Parathyroid adenoma (tissue), 2 donors: Measurements from ENCODE around the gene MCM3.

Source experiments
- H2AFZ ChIP-seq: fragments of 300-600 bp; sonication (generic); one replicate; pipeline ENCODE4 v1.7.0; 2017; ENCODE audit warnings: antibody characterized with exemption, mild to moderate bottlenecking
- H3K27ac ChIP-seq: fragments of 300-600 bp; sonication (generic); one replicate; pipeline ENCODE4 v1.7.0; 2017
- H3K27me3 ChIP-seq: fragments of 300-600 bp; sonication (generic); one replicate; pipeline ENCODE4 v1.7.0; 2017; ENCODE audit warnings: low read length; ENCODE audit not compliant: control insufficient read depth, insufficient read depth
- H3K36me3 ChIP-seq: fragments of 300-600 bp; sonication (generic); one replicate; pipeline ENCODE4 v1.7.0; 2017; ENCODE audit warnings: low read length; ENCODE audit not compliant: control insufficient read depth, insufficient read depth
- H3K4me1 ChIP-seq: fragments of 300-600 bp; sonication (generic); one replicate; pipeline ENCODE4 v1.7.0; 2017; ENCODE audit warnings: control low read depth
- H3K4me2 ChIP-seq: fragments of 300-600 bp; sonication (generic); one replicate; pipeline ENCODE4 v1.7.0; 2017; ENCODE audit warnings: low read length
- H3K4me3 ChIP-seq: fragments of 300-600 bp; sonication (generic); one replicate; pipeline ENCODE4 v1.7.0; 2017; ENCODE audit warnings: low read depth, low read length
- H3K79me2 ChIP-seq: fragments of 300-600 bp; sonication (generic); one replicate; pipeline ENCODE4 v1.7.0; 2017; ENCODE audit warnings: control low read depth
- H3K9ac ChIP-seq: fragments of 300-600 bp; sonication (generic); one replicate; pipeline ENCODE4 v1.7.0; 2017; ENCODE audit warnings: mild to moderate bottlenecking
- H3K9me3 ChIP-seq: fragments of 300-600 bp; sonication (generic); one replicate; pipeline ENCODE4 v1.7.0; 2017; ENCODE audit warnings: low read length; ENCODE audit not compliant: control insufficient read depth
- TF ChIP-seq, protein P1 (sequence below): fragments of 300-600 bp; sonication (generic); IDR thresholded peaks from one replicate; pipeline ENCODE4 v1.7.0; 2017; ENCODE audit warnings: antibody characterized with exemption, mild to moderate bottlenecking
- donor health status: primary hyperparathyroidism.

MCM3 gene

DNA sequence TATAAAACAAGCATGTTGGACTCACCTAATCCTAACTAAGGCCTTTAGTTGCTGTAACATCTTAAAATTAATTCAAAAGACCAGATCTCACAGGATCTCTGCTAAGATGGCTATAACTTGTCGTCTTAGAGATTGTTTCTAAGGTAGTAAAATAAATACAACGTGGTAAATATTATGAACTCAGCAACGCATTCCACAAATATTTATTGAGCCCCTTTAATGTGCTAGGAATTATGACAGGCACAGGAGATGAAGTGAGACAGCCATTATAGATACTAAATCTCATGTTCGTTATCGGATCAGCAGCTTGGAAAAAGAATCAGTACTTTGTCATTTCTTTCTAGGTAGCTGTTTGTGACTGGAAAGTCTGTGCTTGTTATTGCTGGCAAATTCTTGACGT is 20.9 kb upstream of the MCM3 start:
- H3K36me3 ChIP-seq, result no peaks in the 10 kb centered on the region
- TF ChIP-seq, protein P1, sequence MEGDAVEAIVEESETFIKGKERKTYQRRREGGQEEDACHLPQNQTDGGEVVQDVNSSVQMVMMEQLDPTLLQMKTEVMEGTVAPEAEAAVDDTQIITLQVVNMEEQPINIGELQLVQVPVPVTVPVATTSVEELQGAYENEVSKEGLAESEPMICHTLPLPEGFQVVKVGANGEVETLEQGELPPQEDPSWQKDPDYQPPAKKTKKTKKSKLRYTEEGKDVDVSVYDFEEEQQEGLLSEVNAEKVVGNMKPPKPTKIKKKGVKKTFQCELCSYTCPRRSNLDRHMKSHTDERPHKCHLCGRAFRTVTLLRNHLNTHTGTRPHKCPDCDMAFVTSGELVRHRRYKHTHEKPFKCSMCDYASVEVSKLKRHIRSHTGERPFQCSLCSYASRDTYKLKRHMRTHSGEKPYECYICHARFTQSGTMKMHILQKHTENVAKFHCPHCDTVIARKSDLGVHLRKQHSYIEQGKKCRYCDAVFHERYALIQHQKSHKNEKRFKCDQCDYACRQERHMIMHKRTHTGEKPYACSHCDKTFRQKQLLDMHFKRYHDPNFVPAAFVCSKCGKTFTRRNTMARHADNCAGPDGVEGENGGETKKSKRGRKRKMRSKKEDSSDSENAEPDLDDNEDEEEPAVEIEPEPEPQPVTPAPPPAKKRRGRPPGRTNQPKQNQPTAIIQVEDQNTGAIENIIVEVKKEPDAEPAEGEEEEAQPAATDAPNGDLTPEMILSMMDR, result no peak
- H3K9me3 ChIP-seq, result no peaks in the 10 kb centered on the region
- no peak overlapping the region for H2AFZ ChIP-seq
- no peak overlapping the region for H3K4me2 ChIP-seq
- H3K79me2 ChIP-seq, result no peaks in the 10 kb centered on the region
- no peak overlapping the region for H3K4me3 ChIP-seq
- no peaks in the 10 kb centered on the region for H3K27me3 ChIP-seq
- no peaks in the 10 kb centered on the region for H3K4me1 ChIP-seq
- H3K9ac ChIP-seq, result no peak overlapping the region
- H3K27ac ChIP-seq, result no peak overlapping the region

DNA sequence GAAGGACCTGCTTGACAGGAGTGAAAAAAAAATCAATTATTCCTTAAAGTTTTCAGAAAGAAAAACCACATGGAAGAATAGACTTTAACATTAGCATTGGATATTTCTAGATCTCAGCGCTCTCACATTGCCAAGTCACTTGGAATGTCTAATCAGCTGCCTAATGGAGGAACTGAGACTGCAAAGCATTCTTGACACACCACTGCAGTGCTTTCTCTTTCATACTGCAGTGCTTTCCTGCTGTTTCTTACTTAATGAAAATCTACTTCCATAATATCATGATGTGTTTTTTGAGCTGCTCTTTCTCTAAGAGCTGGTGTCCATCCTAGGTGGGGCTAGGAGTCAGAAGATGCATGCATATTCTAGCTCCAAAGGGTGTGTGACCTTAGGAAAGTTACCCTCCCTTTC is 20.4 kb upstream of the MCM3 start:
- no peaks in the 10 kb centered on the region for H3K36me3 ChIP-seq
- H2AFZ ChIP-seq, result no peak overlapping the region
- H3K4me3 ChIP-seq, result no peak overlapping the region
- TF ChIP-seq, protein P1, result no peak
- H3K4me2 ChIP-seq, result no peak overlapping the region
- no peaks in the 10 kb centered on the region for H3K27me3 ChIP-seq
- H3K9ac ChIP-seq, result no peak overlapping the region
- H3K4me1 ChIP-seq, result no peaks in the 10 kb centered on the region
- no peak overlapping the region for H3K27ac ChIP-seq
- no peaks in the 10 kb centered on the region for H3K9me3 ChIP-seq
- H3K79me2 ChIP-seq, result no peaks in the 10 kb centered on the region

DNA sequence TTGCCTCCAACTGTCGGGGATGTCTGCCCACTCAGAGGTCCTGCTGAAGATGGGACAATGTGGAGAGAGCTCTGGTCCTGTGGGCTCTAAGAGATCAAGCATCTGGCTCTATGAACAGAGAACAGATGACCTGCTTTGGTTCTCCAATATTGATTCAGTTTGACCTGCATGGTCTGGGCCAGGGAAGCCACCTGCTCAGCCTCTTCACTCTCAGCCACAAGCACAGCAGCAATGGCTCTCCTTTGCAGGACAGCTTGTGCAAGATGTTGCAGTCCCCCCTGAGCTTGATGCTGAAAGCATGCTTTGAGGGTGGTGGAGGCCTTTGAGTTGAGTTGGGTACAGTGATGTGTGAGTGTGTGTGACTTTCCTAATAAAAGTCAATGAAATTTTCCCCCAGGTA is 18.6 kb upstream of the MCM3 start:
- Histone ChIP-seq H3K4me2 (no peak overlapping the region), H3K36me3 (no peaks in the 10 kb centered on the region), H3K4me1 (no peaks in the 10 kb centered on the region), H3K79me2 (no peaks in the 10 kb centered on the region), H3K27me3 (no peaks in the 10 kb centered on the region), H3K9ac (no peak overlapping the region), H3K27ac (no peak overlapping the region), H3K9me3 (no peaks in the 10 kb centered on the region), H2AFZ (peak overlapping the region; percentile 35), H3K4me3 (no peak overlapping the region)
- TF ChIP-seq, protein P1, result no peak

DNA sequence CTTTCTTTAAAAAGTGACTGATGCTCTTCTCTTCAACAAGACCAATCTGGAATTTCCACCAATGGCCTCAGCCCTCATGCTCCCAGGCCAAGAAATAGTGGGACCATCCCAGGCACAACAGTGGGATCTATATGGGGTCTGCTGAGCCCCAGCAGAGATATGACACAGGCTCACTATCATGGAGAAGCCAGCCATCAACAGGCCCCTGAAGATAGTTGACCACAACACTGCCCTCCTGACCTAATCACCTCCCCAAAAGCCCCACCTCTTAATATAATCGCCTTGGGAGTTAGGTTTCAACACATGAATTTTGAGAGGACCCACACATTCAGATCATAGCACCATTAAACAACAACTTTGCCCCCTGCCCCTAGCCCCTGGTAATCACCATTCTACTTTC is 16.8 kb upstream of the MCM3 start:
- H3K4me3 ChIP-seq, result no peak overlapping the region
- no peaks in the 10 kb centered on the region for H3K36me3 ChIP-seq
- no peaks in the 10 kb centered on the region for H3K79me2 ChIP-seq
- H3K27me3 ChIP-seq, result no peaks in the 10 kb centered on the region
- H3K9me3 ChIP-seq, result no peaks in the 10 kb centered on the region
- no peaks in the 10 kb centered on the region for H3K4me1 ChIP-seq
- H3K4me2 ChIP-seq, result no peak overlapping the region
- H3K9ac ChIP-seq, result no peak overlapping the region
- H3K27ac ChIP-seq, result no peak overlapping the region
- TF ChIP-seq, protein P1, result no peak
- no peak overlapping the region for H2AFZ ChIP-seq

DNA sequence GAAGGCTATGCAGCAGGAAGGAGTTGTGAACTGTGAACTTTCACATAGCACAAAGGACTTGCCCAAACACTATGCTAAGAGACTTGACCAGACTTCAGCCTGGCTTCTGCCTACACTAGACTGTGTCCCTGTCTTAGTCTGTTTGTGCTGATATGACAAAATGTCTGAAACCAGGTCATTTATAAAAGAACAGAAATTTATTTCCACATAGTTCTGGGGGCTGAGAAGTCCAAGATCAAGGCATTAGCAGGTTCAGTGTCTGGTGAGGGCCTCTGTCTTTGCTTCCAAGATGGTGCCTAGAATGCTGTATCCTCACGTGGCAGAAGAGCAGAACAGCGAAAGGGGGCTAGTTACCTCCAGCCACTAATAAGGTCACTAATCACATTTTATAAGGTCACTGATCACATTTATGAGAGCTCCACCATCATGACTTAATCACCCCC is 16.0 kb upstream of the MCM3 start:
- Histone ChIP-seq H3K4me3 (no peak overlapping the region), H3K9me3 (no peaks in the 10 kb centered on the region), H3K4me1 (no peaks in the 10 kb centered on the region), H3K79me2 (no peaks in the 10 kb centered on the region), H3K9ac (no peak overlapping the region), H2AFZ (no peak overlapping the region), H3K27me3 (no peaks in the 10 kb centered on the region), H3K27ac (no peak overlapping the region), H3K36me3 (no peaks in the 10 kb centered on the region), H3K4me2 (no peak overlapping the region)
- TF ChIP-seq, protein P1, result no peak
